GM21786 (cell line): ENCODE data around the gene B3GALNT2.
A peak's percentile ranks its signal among the peaks of the same experiment; 100 is the strongest.

Experiments used
- ATAC-seq: cut with Tn5 transposase; IDR thresholded peaks from one replicate; pipeline ENCODE4 v1.9.1; 2021; ENCODE audit not compliant: unreplicated experiment

B3GALNT2 gene

DNA sequence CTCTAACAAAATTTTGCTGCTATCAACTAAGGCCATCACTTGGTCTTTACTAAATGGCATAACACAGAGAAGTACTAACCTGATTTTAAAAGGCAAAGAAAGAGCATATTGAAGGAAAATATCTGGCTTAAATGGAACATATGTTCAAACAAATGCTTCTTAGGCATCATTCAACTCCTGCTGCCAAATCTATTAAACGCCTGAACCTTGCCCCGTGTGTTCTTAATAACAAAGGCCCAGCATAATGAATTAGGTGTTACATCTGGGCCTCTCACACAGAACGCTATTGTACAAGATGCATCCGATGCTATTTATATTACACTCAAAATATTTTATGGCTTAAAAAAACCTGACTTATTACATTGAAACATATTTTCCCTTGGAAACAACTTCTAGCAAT is 48.4 kb downstream of the B3GALNT2 start:
- ATAC-seq: no peak

DNA sequence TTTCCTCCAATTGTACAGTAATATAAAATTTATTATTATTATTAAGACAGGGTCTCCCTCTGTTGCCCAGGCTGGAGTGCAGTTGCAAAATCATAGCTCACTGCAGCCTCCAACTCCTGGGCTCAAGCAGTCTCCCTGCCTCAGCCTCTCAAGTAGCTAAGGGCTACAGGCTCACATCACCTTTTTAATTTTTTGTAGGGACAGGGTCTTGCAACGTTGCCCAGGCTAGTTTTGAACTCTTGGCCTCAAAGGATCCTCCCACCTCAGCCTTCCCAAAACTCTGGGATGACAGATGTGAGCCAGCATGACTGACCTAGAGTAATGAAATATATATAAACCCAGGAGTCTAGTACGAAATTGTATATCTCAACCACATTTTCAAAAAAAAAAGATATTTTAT is 49.2 kb downstream of the B3GALNT2 start:
- no peak for ATAC-seq

DNA sequence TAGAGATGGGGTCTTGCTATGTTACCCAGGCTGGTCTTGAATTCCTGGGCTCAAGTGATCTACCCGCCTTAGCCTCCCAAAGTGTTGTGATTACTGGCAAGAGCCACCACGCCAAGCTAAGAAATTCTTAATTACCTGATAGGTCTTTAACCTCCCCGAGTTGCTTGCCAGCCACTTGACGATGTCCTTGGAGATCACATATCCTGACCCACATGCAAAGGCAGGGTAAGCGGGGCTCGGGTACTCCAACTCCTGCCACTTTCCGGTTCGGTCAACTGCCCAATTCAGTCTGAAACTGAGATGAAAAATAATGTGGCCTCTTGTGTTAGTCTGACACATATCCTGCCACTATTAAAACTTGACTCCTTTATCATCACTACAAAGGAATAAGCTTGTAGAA is 50.2 kb downstream of the B3GALNT2 start:
- no peak for ATAC-seq

DNA sequence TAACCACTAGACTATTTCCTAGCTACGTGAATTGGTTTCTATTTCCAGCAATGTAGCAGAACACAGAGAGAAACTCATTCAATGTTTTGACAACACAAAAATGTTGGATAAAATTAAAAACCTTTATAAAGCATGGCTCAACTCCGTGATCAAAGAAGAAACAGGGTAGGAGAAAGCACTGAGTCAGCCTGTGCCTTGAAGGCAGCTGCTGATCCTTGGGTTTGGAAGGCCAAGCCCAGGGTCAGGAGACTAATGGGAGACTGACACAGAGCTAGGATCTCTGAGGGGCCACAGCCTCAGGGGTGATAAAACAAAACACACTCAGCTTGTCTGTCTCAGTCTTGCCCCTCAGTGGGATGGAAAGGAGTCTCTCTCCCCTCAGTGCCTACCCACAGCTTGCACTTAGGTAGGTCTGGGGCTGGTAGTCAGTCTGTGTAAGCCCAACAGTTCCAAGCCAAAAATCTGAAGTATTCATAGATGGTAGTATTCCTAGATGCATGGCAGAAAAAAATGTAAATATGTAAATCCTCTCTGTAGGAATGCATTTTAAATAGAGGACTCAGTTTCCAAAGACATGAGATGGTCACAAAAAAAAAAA is 53.3 kb downstream of the B3GALNT2 start:
- no peak for ATAC-seq

DNA sequence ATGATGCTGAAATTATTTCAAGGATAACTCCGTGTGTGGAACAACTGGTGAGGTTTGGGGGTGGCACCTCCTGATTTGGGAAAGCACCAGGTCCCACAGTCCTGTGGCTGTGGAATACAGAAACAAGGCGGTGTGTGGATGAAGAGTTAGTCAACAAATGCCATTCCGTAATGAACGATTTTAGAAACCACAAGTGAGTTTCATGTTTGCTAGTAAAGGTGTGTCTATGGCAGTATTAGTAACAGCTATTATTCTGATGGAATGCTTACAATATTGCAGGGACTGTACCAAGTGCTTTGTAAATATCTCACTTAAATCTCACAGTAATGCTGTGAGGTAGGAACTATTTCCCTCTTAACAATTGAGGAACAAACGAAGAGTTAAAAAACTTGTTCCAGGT is 53.8 kb downstream of the B3GALNT2 start:
- ATAC-seq: no peak

DNA sequence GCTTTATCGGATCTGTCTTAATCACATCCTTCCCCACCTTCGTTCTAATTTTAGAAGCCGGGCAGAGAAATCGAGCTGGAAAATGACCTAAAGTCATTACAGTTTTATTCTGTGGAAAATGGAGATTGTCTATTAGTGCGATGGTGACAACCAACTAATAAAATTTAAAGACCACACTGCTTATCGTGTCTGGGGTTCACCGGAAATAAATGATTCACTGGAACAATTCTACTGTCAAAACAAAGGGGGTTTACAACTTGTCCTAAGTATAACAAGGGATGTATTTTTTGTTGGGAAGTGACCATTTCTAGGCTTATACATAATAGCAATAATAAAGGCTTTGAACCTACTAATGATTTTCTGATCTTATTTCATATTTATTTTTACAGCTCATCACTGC is 55.6 kb downstream of the B3GALNT2 start:
- ATAC-seq: no peak

DNA sequence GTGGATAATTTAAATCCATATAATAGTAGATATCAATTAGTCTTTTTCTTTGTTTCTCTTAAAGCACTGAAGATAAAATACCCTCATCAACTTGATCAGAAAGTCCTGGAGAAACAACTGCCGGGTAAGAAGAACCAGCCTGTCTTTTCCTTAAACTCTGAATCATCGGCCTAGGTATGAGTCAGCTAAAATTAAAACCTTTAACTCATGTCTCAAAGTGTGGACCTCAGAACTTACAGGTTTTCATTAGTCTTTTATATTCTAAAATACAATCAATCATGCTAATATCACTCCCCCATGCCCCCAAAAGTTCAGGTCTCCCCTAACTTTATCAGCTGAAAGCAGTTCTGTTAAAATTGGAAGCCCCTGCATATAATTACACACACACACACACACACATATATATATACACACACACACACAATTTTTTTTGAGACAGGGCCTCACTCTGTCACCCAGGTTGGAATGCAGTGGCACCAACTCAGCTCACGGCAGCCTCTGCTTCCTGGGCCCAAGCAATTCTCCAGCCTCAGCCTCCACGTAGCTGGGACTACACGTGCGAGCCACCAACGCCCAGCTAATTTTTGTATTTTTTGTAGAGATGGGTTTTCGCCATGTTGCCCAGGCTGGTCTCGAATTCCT is 61.3 kb downstream of the B3GALNT2 start:
- ATAC-seq: no peak

DNA sequence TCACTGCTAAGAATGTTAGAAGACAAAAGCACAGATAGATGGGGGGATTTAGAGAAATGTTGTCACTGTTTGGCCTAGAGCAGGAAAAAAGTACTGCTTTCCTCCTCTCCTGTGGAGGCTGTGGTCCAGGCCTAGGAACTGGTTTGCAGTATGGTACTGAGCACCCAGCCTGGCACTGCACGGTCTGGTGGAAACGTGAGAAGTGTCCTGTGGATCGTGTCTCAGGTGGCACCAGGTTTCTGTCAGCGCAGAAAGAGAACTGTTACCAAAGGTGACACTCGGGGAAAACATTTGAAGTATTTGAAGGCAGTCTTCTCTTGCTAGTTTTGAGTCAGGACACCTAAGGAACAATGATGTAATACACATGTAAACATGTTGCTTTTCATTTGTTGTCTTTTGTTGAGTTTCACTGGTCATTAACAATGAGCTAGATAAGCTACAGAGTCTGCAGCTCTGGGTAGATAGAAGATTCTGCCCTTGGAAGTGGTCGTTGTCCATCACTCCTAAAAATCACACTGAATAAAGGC is 63.0 kb downstream of the B3GALNT2 start:
- no peak for ATAC-seq

DNA sequence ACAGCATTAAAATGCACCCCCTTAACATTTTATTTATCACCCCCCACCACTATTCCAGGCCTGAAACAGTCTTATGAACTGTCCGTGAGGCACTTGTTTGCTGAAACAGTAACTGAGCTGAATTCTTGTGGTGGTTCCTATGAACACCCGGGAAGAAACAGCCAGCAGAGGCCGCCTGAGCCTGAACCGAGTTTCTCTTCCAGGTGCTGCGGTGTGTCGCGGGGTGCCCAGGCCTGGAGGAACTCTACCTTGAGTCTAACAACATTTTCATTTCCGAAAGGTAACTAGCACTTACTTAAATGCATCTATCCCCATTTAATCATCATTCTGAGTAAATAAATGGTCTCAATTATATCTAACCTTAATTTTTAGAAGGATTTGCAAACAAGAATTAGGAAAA is 70.3 kb downstream of the B3GALNT2 start:
- ATAC-seq: no peak

DNA sequence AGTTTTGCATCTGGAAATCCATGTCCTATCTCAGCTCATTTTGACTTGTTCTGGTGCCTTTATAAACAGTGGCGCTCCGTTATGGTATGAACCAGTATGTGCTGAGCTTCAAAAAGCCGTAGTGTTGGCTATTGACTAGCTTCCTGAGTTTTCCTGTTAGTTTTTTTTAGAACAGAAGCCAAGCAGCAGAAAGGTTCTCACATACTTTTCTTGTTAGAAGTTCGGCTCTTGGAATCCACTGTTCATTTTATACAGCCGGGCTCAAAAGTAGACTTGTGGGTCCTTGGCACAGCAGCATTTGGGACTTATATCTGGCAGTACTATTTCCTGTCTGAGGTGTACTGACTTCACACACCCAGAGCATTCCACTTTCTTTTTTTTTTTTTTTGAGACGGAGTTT is 73.3 kb downstream of the B3GALNT2 start:
- ATAC-seq: no peak

DNA sequence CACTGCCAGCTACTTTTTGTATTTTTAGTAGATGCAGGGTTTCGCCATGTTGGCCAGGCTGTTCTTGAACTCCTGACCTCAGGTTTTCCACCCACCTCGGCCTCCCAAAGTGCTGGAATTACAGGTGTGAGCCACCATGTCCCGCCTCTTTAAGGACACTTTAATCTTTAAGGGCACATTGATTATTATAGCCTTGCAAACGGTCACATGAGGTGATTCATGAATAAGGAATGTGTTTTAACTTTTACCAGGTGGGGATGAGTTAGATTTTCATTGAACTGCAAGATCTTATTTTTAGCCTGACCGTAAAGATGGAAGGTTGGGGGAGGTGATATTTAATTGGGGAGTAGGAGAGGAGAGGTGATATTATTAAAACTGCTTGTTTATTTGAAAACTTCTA is 75.1 kb downstream of the B3GALNT2 start:
- no peak for ATAC-seq

DNA sequence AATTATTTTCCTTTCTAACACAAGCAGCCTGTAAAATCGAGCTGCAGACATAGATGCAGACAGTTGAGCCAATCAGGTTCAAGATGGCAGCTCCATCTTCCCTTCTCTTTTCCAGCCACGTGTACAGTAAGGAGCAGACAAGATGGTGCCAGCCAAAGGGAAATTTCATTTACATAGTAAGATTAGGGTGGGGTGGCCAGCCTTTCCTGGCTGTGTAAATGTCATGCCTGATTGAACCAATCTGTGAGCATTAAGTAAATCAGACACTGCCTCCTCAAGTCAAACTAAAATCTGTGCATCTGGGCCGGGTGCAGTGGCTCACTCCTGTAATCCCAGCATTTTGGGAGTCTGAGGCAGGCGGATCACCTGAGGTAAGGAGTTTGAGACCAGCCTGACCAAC is 76.8 kb downstream of the B3GALNT2 start:
- no peak for ATAC-seq

DNA sequence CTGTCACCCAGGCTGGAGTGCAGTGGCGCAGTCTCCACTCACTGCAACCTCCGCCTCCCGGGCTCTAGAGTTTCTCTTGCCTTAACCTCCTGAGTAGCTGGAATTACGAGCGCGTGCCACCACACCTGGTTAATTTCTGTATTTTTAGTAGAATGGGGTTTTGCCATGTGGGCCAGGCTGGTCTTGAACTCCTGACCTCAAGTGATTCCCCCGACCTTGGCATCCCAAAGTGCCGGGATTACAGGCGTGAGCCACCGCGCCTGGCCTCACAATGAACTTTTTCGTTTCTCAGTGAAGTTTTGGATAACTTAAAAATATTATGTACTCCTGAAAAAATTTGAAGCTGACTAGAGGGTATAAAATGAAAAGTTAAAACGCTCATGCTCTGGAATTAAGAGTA is 77.6 kb downstream of the B3GALNT2 start:
- no peak for ATAC-seq

DNA sequence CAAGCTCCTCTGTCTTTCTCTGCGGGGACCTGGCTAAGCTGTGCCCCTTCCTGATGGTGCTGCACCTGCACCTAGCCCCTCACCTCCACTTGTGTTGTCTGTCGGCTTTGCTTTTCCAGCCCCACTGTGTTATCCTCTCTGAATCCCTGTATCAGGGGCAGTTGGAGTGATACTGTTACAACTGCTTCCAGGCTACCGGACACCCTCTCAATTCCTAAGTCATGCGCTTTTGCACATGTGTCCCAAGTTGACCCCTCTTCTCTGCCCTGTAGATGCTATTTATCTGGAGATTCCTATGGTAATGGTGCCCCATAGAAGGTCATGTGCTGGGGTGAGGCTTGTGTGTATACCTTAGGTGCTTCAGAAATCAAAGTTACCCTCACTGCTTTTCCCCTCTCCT is 78.1 kb downstream of the B3GALNT2 start:
- ATAC-seq: no peak

DNA sequence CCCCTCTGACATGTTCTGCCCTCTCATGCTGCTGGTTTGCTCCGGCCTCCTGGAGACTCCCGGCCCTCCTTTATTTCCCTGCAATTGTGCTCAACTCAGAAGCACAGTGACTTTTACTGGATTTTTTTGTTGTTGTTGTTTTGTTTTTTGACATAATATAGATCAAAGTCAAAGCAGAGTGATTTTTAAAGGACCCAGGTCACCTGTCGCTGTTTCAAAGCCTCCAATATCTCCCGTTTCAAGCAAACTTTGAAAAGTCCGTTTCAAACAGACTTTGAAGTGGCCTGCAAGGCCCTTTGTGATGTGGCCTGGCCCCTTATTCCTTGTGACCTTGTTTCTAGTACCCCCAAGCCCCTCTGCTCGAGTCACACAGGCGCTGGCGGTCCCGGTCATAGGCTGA is 78.9 kb downstream of the B3GALNT2 start:
- ATAC-seq: no peak

DNA sequence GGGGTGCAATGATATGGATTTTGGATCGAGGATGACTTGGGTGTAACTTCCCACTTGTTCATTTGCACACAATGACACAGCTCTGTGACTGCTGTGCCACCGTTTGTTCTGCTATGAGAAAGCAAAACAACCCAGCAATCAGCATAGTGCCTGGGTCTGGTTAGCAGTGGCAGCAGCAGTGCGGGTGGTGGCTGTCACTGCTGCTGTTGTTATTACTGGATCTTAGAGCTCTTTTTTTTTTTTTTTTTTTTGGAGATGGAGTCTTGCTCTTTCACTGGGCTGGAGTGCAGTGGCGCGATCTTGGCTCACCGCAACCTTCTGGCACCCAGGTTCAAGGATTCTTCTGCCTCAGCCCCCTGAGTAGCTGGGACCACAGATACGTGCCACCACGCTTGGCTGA is 80.2 kb downstream of the B3GALNT2 start:
- no peak for ATAC-seq

DNA sequence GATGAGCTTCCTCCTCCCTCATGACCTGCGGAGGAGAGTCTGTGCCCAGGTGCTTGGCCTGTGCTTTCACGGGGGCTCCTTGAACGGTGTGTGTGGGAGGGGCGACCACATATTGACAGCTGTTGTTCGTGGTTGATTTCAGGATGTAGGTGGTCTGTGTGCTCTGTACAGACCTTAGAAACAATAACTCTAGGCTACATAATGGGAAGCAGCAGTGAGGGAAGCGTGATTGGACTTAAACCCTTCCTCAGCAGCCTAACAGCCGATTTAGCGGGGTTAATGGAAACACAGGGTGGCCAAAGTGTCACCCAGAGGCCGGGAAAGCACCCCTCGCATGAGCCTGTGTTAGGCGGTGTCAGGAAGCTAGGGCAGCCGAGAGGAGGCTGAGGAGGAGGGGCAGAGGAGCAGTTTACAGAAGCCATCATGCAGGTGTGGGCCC is 81.0 kb downstream of the B3GALNT2 start:
- ATAC-seq: peak; percentile 72

DNA sequence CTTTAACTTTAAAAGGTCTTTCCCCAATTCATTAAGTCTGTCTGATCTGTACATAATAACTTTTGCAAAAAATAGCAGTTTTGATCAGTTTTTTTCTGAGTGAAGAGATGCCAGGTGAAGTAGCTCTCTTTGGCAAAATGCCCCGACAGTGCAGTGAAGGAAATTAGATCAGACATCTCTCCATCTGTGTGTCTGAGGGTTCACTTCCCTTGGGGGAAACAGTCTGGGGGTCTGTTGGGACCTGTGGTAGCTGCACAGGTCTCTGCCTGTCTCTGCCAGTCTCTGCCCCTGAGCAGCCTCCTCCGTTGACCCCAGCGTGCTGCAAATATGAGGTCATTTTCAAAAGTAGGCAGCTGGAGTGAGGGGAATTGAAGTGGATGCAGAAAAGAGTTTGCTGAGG is 82.5 kb downstream of the B3GALNT2 start:
- ATAC-seq: no peak

DNA sequence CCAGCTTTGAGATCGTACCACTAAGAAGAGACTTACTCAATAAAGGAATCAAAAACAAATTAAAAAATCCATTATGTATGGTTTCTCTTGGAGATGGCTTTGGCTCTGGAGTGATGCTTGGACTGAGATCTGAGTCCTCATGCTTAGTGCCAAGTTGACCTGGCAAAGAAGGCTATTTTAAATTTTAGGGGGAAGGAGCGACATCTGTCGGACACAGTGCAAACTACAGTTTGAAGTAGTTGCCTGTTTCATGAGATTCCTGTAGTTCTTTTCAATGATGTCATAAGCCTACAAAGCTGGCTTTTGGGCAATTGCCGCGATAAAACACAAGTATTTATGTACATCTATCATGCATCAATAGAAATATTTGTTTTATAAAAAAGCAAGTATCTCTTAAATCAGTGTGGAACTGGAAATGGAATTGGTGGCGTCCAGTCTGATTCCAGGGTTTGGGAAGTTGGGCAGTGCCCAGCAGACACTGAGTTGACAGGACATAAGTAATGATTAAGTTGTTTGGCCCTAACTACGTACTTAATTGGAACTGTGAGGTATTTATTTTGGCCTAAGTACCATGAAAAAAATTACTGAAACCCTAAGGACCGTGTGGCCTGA is 87.1 kb downstream of the B3GALNT2 start:
- peak; percentile 49 for ATAC-seq

DNA sequence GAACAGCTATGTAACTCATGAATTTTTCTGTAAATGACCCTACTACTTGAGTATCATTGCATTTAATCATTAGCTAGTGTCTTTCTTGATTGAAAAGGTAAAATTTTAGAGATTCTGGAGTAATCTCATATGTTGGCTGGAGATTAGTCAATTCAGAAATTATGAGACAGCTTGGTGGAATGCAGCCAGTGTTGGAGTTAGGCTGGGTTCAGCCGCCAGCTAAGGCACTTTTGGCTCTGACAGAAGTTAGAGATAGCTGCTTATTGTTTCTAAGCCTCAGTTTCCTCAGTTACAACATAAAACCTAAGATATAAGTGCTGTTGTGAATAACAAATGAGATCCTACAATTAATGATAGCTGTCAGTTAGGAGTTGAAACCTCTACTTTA is 87.6 kb downstream of the B3GALNT2 start:
- no peak for ATAC-seq

DNA sequence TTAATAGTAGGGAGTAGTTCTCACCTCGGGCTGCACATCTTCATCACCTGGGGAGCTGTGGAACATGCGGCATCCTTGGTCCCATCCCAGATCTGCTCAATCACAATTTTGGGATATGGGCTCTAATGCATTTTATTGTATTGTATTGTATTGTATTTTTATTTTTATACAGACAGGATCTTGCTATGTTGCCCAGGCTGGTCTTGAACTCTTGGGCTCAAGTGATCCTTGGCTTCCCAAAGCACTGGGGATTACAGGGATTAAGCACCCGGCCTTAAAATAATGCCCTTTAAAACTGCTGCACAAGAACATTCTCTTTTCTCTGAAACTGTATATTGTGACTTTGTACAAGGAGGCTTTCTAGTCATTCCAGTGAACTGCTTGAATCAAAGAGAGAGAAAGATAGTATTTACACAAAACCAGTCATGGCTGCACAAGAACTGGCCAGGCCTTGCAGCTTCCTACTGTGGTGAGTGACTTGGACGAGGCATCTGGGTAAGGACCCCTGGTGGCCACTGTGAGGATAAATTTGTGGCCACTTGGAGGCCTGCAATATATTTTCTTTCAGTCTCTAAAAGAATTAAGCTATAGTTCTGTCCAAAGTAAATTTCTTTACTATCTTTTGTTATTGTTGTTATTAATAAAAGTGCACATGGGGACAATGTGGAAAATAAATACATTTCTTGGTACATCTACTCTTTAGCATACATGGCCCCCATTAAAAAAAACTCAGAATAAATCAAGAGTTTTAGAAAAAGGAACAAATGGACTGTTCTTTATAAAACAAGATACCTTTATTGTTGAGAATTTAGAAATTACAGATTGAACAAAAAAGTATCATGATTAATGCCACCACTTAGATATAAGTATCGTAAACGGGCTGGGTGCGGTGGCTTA is 89.0 kb downstream of the B3GALNT2 start:
- peak; percentile 74 for ATAC-seq
